Thyroid gland (tissue), 4 donors: Measurements from ENCODE around the gene MTG1. TPM values are rescaled to one million over a fixed set of nuclear protein-coding genes. Genes with fewer than 3 reads are reported as not detected.
"Not testable (repeated sequence)": the region's sequence is repeated elsewhere in the genome, so short reads cannot be mapped to it uniquely, and the experiment has no call there.

Experiments
- DNase-seq, 2 donors: peaks; one replicate each; pipeline ENCODE4 v3.0.0-alpha.2; 2019
- H3K27ac ChIP-seq, 3 donors: fragments of 200-600 bp; sonication (generic); 1 replicate in 2 of 3; 2 replicates in 1 of 3; pipeline ENCODE4 v1.5.1; 2016 to 2019; ENCODE audit warnings: mild to moderate bottlenecking in 1 of 3, moderate library complexity in 1 of 3
- H3K27me3 ChIP-seq: fragments of 200-600 bp; sonication (generic); one replicate; pipeline ENCODE4 v1.5.1; 2019
- H3K36me3 ChIP-seq, 2 donors: fragments of 200-600 bp; sonication (generic); one replicate each; pipeline ENCODE4 v1.5.1; 2016 to 2019
- H3K4me1 ChIP-seq, 2 donors: fragments of 200-600 bp; sonication (generic); one replicate each; pipeline ENCODE4 v1.5.1; 2017 to 2019
- H3K4me3 ChIP-seq, 3 donors: fragments of 200-600 bp; sonication (generic); replicated peaks in 1 of 3; 1 replicate in 2 of 3; 2 replicates in 1 of 3; pipeline ENCODE4 v1.5.1; 2016; ENCODE audit warnings: mild to moderate bottlenecking in 1 of 3
- H3K9me3 ChIP-seq: fragments of 200-600 bp; sonication (generic); one replicate; pipeline ENCODE4 v1.5.1; 2017
- CTCF ChIP-seq, 6 experiments: fragments of 200-600 bp in 3 of 6; fragments of 450-650 bp in 3 of 6; sonication (generic) in 3 of 6; IDR thresholded peaks; one replicate each; pipeline ENCODE4 v1.5.1; 2016 to 2019; ENCODE audit warnings: antibody characterized with exemption in 6 of 6, mild to moderate bottlenecking in 2 of 6, inconsistent platforms in 1 of 6, moderate library complexity in 1 of 6
- POLR2A ChIP-seq, 2 donors: fragments of 450-650 bp; IDR thresholded peaks; one replicate each; pipeline ENCODE4 v1.6.1; 2017; ENCODE audit warnings: antibody characterized with exemption in 2 of 2, mild to moderate bottlenecking in 2 of 2, moderate library complexity in 1 of 2
- WGBS, 2 donors: methylation state at CpG; one replicate each; pipeline ENCODE4 v1.1.5; 2017; 5-methylcytosine and 5-hydroxymethylcytosine counted together
- intact Hi-C: fragments of 100-400 bp; cut with DNase I; formaldehyde crosslinking; loops from one replicate; pipeline ENCODE4 v1.15.1; 2023
- total RNA-seq, 4 donors: library from RNA; depleted of rRNA; stranded (reverse); fragments of >200 nt; gene quantifications; one replicate each; pipeline ENCODE4 v1.2.3, GENCODE V29; 2016

MTG1 gene
- total RNA-seq, 4 donors from 2014 or later, result 23.8 to 40.8 (median 35.0) TPM

GRCh38 chr10:133364645-133365431 is 29.1 kb upstream of the MTG1 start:
- H3K4me3 ChIP-seq, result no peak overlapping the region
- H3K27ac ChIP-seq, result no peak overlapping the region
- peaks cover 0 to 13% of the 10 kb centered on the region in 2 donors for H3K4me1 ChIP-seq
- intact Hi-C loops, result no loop called here
- H3K36me3 ChIP-seq, result peaks cover 44 to 54% of the 10 kb centered on the region in 2 donors
- no peaks in the 10 kb centered on the region for H3K9me3 ChIP-seq
- TF ChIP-seq POLR2A (IDR thresholded peaks at IDR 0.05), result no peak
- no peak for TF ChIP-seq CTCF (IDR thresholded peaks at IDR 0.05)
- WGBS, 2 donors, result 90 to 91% methylated on average over 29 of the region's 29 CpGs
- H3K27me3 ChIP-seq, result no peaks in the 10 kb centered on the region
- DNase-seq, result no peak

GRCh38 chr10:133365461-133366129 is 28.4 kb upstream of the MTG1 start:
- TF ChIP-seq CTCF (IDR thresholded peaks at IDR 0.05) (no peak), POLR2A (IDR thresholded peaks at IDR 0.05) (no peak)
- DNase-seq, result no peak
- intact Hi-C loops, result no loop called here
- Histone ChIP-seq H3K27me3 (no peaks in the 10 kb centered on the region), H3K36me3 (peaks cover 47 to 61% of the 10 kb centered on the region in 2 donors), H3K27ac (no peak overlapping the region), H3K4me3 (no peak overlapping the region), H3K4me1 (peaks cover 0 to 13% of the 10 kb centered on the region in 2 donors), H3K9me3 (no peaks in the 10 kb centered on the region)
- 88 to 95% methylated on average over 12 to 13 of the region's 13 CpGs for WGBS, 2 donors

GRCh38 chr10:133366130-133366478 is 27.9 kb upstream of the MTG1 start:
- 91% methylated on average over 13 to 16 of the region's 17 CpGs for WGBS, 2 donors
- TF ChIP-seq CTCF (IDR thresholded peaks at IDR 0.05) (no peak), POLR2A (IDR thresholded peaks at IDR 0.05) (no peak)
- intact Hi-C loops, result no loop called here
- Histone ChIP-seq H3K27ac (no peak overlapping the region), H3K9me3 (no peaks in the 10 kb centered on the region), H3K27me3 (no peaks in the 10 kb centered on the region), H3K4me1 (peaks cover 0 to 13% of the 10 kb centered on the region in 2 donors), H3K4me3 (no peak overlapping the region), H3K36me3 (peaks cover 47 to 61% of the 10 kb centered on the region in 2 donors)
- no peak for DNase-seq

GRCh38 chr10:133366751-133367150 is 27.2 kb upstream of the MTG1 start:
- H3K36me3 ChIP-seq, result peaks cover 47 to 60% of the 10 kb centered on the region in 2 donors
- no peak overlapping the region for H3K4me3 ChIP-seq
- H3K27me3 ChIP-seq, result no peaks in the 10 kb centered on the region
- H3K4me1 ChIP-seq, result peaks cover 0 to 15% of the 10 kb centered on the region in 2 donors
- intact Hi-C loops, result no loop called here
- DNase-seq, result no peak
- peak overlapping the region in 1 of 3 donors; percentile 45 for H3K27ac ChIP-seq
- no peak for TF ChIP-seq CTCF (IDR thresholded peaks at IDR 0.05)
- TF ChIP-seq POLR2A (IDR thresholded peaks at IDR 0.05), result no peak
- no peaks in the 10 kb centered on the region for H3K9me3 ChIP-seq
- 93 to 94% methylated on average over 1 to 3 of the region's 13 CpGs for WGBS, 2 donors

DNA sequence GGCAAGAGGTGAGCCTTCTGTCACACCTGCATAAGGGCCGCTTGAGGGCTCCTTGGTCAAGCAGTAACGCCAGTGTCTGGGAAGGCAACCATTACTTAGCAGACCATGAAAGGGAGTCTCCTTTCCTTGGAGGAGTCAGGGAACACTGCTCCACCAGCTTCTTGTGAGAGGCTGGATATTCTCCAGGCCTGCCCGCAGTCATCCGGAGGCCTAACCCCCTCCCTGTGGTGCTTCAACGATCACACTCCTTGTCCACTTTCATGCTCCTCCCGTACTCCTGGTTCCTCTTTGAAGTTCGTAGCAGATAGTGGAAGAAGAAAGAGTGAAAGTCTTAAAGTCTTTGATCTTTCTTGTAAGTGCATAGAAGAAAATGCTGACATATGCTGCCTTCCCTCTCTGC is 26.5 kb upstream of the MTG1 start:
- H3K9me3 ChIP-seq, result not testable (repeated sequence)
- 14 to 17% methylated on average over 1 of the region's 7 CpGs for WGBS, 2 donors
- peaks cover 46 to 53% of the 10 kb centered on the region in 2 donors for H3K36me3 ChIP-seq

More for the DNA sequence above, 26.5 kb upstream of the MTG1 start:
- peak; percentile 78 to 82 for DNase-seq
- H3K27ac ChIP-seq, H3K27me3 ChIP-seq, H3K4me3 ChIP-seq, intact Hi-C loops: not testable (repeated sequence)
- peaks cover 5 to 22% of the 10 kb centered on the region in 2 donors for H3K4me1 ChIP-seq
